NCI-H526 treated with DMSO at 0.1 percent for 48 hours (cell line): ENCODE data around the gene RAB27A.

Experiments used
- DNase-seq: peaks from one replicate; lab custom pipeline; 2025; lab: John Stamatoyannopoulos, UW

Gene RAB27A

GRCh38 chr15:55222588-55222987, 67.0 kb downstream of the RAB27A start:
- no peak for DNase-seq

GRCh38 chr15:55221090-55222011, 68.3 kb downstream of the RAB27A start:
- DNase-seq, result no peak

- no peak for DNase-seq
These were observed 69.0 kb downstream of the RAB27A start for GRCh38 chr15:55220606-55221005.

GRCh38 chr15:55218056-55218455, 71.6 kb downstream of the RAB27A start:
- no peak for DNase-seq

GRCh38 chr15:55204464-55204863, 85.1 kb downstream of the RAB27A start:
- DNase-seq, result no peak

GRCh38 chr15:55202206-55202605, 87.4 kb downstream of the RAB27A start:
- no peak for DNase-seq

GRCh38 chr15:55198706-55199105, 90.9 kb downstream of the RAB27A start:
- no peak for DNase-seq

- DNase-seq, result no peak
These were observed 91.9 kb downstream of the RAB27A start for GRCh38 chr15:55197719-55198118.

- DNase-seq, result peak; percentile 43
These were observed 92.3 kb downstream of the RAB27A start for GRCh38 chr15:55197362-55197705.

GRCh38 chr15:55196458-55197361, 92.9 kb downstream of the RAB27A start, which contains the start of gene RSL24D1:
Gene RSL24D1, minus strand, starts transcription at chr15:55196941. Its CDS starts 51 bp downstream, at chr15:55196890.
- peak; percentile 94 for DNase-seq

- no peak for DNase-seq
These were observed 93.6 kb downstream of the RAB27A start for GRCh38 chr15:55195996-55196395.

GRCh38 chr15:55194256-55194655, 95.4 kb downstream of the RAB27A start:
- DNase-seq, result no peak

GRCh38 chr15:55186331-55186730, 103.3 kb downstream of the RAB27A start:
- DNase-seq, result no peak

GRCh38 chr15:55183679-55184078, 105.9 kb downstream of the RAB27A start:
- no peak for DNase-seq

GRCh38 chr15:55179141-55179540, 110.5 kb downstream of the RAB27A start:
- DNase-seq, result no peak

GRCh38 chr15:55170361-55170760, 119.3 kb downstream of the RAB27A start:
- no peak for DNase-seq

- DNase-seq, result peak; percentile 45
These were observed 121.2 kb downstream of the RAB27A start for GRCh38 chr15:55168350-55168974.

- DNase-seq, result no peak
These were observed 125.3 kb downstream of the RAB27A start for GRCh38 chr15:55164284-55164683.
